Activated B cell treated with CpG ODN at 0.5 μM for 24 hours (primary cell): ENCODE results near the gene TTPAL. TPM values are rescaled to one million over a fixed set of nuclear protein-coding genes. Genes with fewer than 3 reads are reported as not detected.
A peak's percentile ranks its signal among the peaks of the same experiment; 100 is the strongest.

Experiments
- ATAC-seq: fragments of 200-7000 bp; cut with Tn5 transposase; one replicate; pipeline ENCODE4 v1.10.0; 2021; ENCODE audit warnings: low read depth, mild to moderate bottlenecking, moderate library complexity
- CTCF ChIA-PET: fragments of 350-600 bp; sonication (Branson Sonifier 250); formaldehyde crosslinking; loops from one replicate; lab custom pipeline; 2021; ENCODE audit warnings: antibody characterized with exemption; lab: Charles Lee
- POLR2A ChIA-PET: fragments of 350-600 bp; sonication (Branson Sonifier 250); formaldehyde crosslinking; loops from one replicate; lab custom pipeline; 2021; ENCODE audit warnings: antibody characterized with exemption; lab: Charles Lee
- DNase-seq: peaks from one replicate; pipeline ENCODE4 v3.0.0; 2022
- H3K27ac Mint-ChIP-seq: one replicate; pipeline ENCODE4 v1.8.0; 2020; ENCODE audit warnings: mixed read lengths
- H3K27me3 Mint-ChIP-seq: one replicate; pipeline ENCODE4 v1.8.0; 2021; ENCODE audit warnings: mixed read lengths
- H3K36me3 Mint-ChIP-seq: one replicate; pipeline ENCODE4 v1.8.0; 2021; ENCODE audit warnings: low read depth, mixed read lengths
- H3K4me1 Mint-ChIP-seq: one replicate; pipeline ENCODE4 v1.8.0; 2021; ENCODE audit warnings: mixed read lengths
- H3K4me3 Mint-ChIP-seq: one replicate; pipeline ENCODE4 v1.8.0; 2020; ENCODE audit warnings: mild to moderate bottlenecking, mixed read lengths
- H3K9me3 Mint-ChIP-seq: one replicate; pipeline ENCODE4 v1.8.0; 2020; ENCODE audit warnings: mixed read lengths
- intact Hi-C: fragments of 100-400 bp; cut with micrococcal nuclease; formaldehyde crosslinking; loops from one replicate; pipeline ENCODE4 v1.15.1; 2024
- total RNA-seq: library from RNA; stranded (reverse); gene quantifications from 2 replicates; pipeline ENCODE4 v1.2.3, GENCODE V29; 2022
- TF ChIP-seq, protein P1 (sequence below): fragments of 200-600 bp; IDR thresholded peaks from one replicate; pipeline ENCODE4 v1.8.0; 2022; ENCODE audit warnings: antibody characterized with exemption, mild to moderate bottlenecking

Gene TTPAL
- total RNA-seq, 1 donor from 2014 or later: 27.5 TPM

DNA sequence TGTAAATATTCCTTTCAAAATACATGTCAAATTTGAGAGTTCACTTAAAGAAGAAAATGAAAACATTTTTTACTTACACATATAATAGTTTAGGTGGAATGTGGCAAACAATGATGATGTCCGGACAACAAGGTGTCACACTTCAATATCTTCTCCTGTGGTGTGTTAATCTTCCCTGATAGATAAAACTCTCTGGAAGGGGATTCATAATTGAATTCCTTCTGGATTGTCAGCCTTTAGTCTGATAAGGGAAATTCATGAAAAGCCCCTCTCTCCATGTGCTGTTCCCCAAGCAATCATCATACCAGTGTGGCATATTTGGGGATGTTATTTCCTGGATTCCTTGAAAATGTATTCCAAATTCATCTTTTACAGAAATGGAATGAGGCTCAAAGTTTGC is 47.2 kb downstream of the TTPAL start:
- ATAC-seq (no peak), DNase-seq (no peak)
- Mint-ChIP-seq H3K4me1 (peaks cover 38% of the 10 kb centered on the region), H3K9me3 (no peaks in the 10 kb centered on the region), H3K4me3 (peak overlapping the region; percentile 89), H3K27ac (peak overlapping the region; percentile 83), H3K27me3 (no peaks in the 10 kb centered on the region), H3K36me3 (peaks cover 14% of the 10 kb centered on the region)
- ChIA-PET CTCF (interaction anchor here (0.8 to 3.0 kb wide), 3 partner anchors 53 to 88 kb away, joined by 3 to 9 read pairs (median 9); no protein-coding TSS in a partner anchor), POLR2A (interaction anchor here (1.4 to 2.3 kb wide), 6 partner anchors 8 to 313 kb away, joined by 3 to 13 read pairs (median 8); partner anchors contain the start of genes OSER1 and TTPAL)
- intact Hi-C loops: loop anchor here (1.0 to 5.0 kb wide), 10 partner anchors 8 to 362 kb away; partner anchors contain the start of genes OSER1, TTPAL and YWHAB
- TF ChIP-seq, protein P1, sequence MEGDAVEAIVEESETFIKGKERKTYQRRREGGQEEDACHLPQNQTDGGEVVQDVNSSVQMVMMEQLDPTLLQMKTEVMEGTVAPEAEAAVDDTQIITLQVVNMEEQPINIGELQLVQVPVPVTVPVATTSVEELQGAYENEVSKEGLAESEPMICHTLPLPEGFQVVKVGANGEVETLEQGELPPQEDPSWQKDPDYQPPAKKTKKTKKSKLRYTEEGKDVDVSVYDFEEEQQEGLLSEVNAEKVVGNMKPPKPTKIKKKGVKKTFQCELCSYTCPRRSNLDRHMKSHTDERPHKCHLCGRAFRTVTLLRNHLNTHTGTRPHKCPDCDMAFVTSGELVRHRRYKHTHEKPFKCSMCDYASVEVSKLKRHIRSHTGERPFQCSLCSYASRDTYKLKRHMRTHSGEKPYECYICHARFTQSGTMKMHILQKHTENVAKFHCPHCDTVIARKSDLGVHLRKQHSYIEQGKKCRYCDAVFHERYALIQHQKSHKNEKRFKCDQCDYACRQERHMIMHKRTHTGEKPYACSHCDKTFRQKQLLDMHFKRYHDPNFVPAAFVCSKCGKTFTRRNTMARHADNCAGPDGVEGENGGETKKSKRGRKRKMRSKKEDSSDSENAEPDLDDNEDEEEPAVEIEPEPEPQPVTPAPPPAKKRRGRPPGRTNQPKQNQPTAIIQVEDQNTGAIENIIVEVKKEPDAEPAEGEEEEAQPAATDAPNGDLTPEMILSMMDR: no peak

DNA sequence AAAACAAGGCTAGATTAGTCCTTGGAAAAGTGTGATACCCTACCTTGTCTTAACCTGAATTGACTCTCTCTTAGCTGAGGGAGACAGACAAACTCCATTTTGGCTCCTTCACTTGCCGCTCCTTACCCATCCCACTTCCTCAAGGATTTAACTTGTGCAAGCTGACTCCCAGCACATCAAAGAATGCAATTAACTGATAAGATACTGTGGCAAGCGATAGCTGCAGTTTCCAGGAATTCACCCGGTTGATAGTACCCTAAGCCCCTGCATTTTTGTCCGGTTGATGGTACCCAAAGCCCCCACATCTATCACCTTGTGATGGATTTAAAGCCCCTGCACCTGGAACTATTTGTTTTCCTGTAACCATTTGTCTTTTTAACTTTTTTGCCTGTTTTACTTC is 48.1 kb downstream of the TTPAL start:
- no peak overlapping the region for H3K4me3 Mint-ChIP-seq
- peaks cover 36% of the 10 kb centered on the region for H3K4me1 Mint-ChIP-seq

DNA sequence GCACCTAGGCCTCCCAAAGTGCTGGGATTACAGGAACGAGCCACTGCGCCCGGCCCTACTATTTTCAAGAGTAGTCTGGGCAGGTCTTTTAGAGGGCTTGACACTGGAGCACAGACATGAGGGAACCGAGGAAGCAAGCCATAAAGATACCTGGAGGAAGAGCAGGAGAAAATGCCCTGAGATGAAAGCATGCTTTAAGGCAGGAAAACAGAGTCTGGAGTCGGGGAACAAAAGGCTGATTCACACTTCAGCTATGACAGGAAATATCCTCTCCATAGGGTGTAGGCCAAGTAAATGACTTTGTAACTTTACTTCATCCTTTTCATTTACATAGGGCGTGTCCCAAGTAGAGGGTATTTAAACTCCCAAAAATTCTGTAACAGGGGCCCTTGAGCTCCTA is 50.5 kb downstream of the TTPAL start:
- ATAC-seq (no peak), DNase-seq (no peak)
- ChIA-PET CTCF (no interaction called here), POLR2A (no interaction called here)
- no peak overlapping the region for H3K4me3 Mint-ChIP-seq
- H3K4me1 Mint-ChIP-seq: peaks cover 16% of the 10 kb centered on the region
- no peak overlapping the region for H3K27ac Mint-ChIP-seq
- peaks cover 4% of the 10 kb centered on the region for H3K36me3 Mint-ChIP-seq
- no peaks in the 10 kb centered on the region for H3K27me3 Mint-ChIP-seq
- TF ChIP-seq, protein P1: no peak
- intact Hi-C loops: no loop called here
- no peaks in the 10 kb centered on the region for H3K9me3 Mint-ChIP-seq

More for the DNA sequence above, 48.1 kb downstream of the TTPAL start:
- TF ChIP-seq, protein P1: no peak
- ChIA-PET CTCF (interaction anchor here (0.8 kb wide), 1 partner anchor 86 kb away, joined by 3 read pairs; no protein-coding TSS in a partner anchor), POLR2A (no interaction called here)
- Mint-ChIP-seq H3K36me3 (peaks cover 12% of the 10 kb centered on the region), H3K9me3 (no peaks in the 10 kb centered on the region), H3K27me3 (no peaks in the 10 kb centered on the region), H3K27ac (no peak overlapping the region)
- intact Hi-C loops: loop anchor here (2.0 to 5.0 kb wide), 4 partner anchors 123 to 311 kb away; partner anchors contain the start of gene OSER1
- DNase-seq: no peak
- no peak for ATAC-seq

DNA sequence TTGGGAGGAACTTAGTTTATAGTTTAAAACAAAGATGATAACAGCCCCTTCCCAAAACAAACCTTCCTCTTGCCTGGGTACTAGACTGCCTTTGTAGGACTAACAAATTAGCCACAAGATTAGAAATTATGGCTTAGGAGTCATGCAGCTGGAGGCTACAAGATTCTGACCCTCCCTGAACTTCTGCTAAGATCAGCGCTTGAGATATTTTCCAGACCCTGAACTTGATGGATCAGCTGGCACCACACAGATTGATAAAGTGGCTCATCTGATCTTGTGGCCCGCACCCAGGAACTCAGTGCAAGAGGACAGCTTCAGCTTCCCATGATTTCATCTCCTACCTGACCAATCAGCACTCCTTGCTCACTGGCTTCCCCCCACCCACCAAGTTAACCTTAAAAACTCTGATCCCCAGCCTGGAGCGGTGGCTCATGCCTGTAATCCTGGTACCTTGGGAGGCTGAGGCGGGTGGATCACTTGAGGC is 52.1 kb downstream of the TTPAL start:
- Mint-ChIP-seq H3K36me3 (no peaks in the 10 kb centered on the region), H3K27me3 (no peaks in the 10 kb centered on the region), H3K4me3 (no peak overlapping the region), H3K4me1 (peaks cover 7% of the 10 kb centered on the region), H3K27ac (no peak overlapping the region), H3K9me3 (no peaks in the 10 kb centered on the region)
- POLR2A ChIA-PET: no interaction called here
- intact Hi-C loops: no loop called here
- TF ChIP-seq, protein P1: no peak
- ATAC-seq: no peak
- CTCF ChIA-PET: no interaction called here
- DNase-seq: no peak

DNA sequence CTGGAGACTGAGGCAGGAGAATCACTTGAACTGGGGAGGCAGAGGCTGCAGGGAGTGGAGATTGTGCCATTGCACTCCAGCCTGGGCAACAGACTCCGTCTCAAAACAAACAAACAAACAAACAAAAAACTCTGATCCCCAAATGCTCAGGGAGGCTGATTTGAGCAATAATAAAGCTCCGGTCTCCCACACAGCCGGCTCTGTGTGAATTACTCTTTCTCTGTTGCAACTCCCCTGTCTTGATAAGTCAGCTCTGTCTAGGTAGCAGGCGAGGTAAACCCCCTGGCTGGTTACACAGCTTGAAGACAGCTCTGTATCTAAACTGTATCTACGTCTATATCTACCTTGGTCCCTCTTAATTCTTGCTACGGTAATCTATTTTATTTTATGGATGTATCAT is 52.6 kb downstream of the TTPAL start:
- TF ChIP-seq, protein P1: no peak
- POLR2A ChIA-PET: no interaction called here
- Mint-ChIP-seq H3K9me3 (no peaks in the 10 kb centered on the region), H3K36me3 (no peaks in the 10 kb centered on the region), H3K4me3 (no peak overlapping the region), H3K27ac (no peak overlapping the region), H3K27me3 (no peaks in the 10 kb centered on the region), H3K4me1 (peaks cover 5% of the 10 kb centered on the region)
- intact Hi-C loops: no loop called here
- no peak for ATAC-seq
- CTCF ChIA-PET: no interaction called here
- no peak for DNase-seq
